ENCODE measurements around the gene CGREF1. TPM values are rescaled to one million over a fixed set of nuclear protein-coding genes. Genes with fewer than 3 reads are reported as not detected.

Gene CGREF1
- total RNA-seq, 2 experiments from 2014 or later: 3.7 to 4.3 TPM

DNA sequence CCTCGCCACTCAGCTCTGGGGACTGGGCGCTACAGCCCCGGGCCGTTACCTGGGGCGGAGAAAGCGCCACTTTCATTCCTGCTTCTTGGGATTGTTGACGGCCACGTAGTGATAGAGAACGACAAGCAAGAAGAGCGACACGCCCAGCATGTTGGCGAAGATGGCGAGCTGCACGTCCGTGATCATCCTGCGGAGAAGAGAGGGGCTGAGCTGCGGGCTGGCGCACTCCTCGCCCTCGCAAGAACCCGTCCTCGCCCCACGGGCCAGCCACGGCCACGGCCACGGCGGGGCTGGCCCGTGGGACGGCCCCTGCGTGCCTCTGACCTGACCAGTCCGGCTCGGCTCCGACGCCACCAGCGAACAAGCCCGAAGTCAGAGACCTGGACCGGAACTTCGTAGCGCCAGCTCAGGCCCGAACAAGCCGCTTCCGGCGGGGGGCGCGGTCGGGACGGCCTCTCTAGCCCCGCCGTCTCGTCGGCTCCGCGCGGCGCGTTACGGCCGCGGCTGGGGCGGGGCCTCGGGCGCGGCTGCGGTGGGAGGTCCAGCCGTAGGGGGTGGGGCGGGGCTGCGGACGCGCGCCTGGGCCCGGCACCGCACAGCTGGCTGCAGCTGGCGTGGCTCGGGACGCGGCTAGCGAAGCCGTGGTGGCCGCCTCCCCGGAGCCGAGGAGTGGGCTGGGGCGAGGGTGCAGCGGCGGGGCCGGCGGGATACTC lies 47.5 kb downstream of the CGREF1 start, which contains the start of gene OST4:
TSS of gene OST4 (minus strand) at position 378 of the 713 bp plus-strand sequence.
- H3K27ac Mint-ChIP-seq: peak within 1 kb of the TSS; percentile 95
- no peaks in the 10 kb centered on the region for H3K27me3 Mint-ChIP-seq
- no peaks in the 10 kb centered on the region for H3K9me3 Mint-ChIP-seq
- CTCF ChIA-PET: interaction anchor here (1.0 to 4.9 kb wide), 7 partner anchors 10 to 225 kb away, joined by 3 to 32 read pairs (median 5); partner anchors contain the start of gene AGBL5
- intact Hi-C loops (cut with micrococcal nuclease): no loop called here
- POLR2A ChIA-PET: interaction anchor here (0.6 to 5.3 kb wide), 11 partner anchors 10 to 216 kb away, joined by 3 to 40 read pairs (median 3); partner anchors contain the start of genes ATRAID, KHK and SLC5A6
- TF ChIP-seq, protein P1, sequence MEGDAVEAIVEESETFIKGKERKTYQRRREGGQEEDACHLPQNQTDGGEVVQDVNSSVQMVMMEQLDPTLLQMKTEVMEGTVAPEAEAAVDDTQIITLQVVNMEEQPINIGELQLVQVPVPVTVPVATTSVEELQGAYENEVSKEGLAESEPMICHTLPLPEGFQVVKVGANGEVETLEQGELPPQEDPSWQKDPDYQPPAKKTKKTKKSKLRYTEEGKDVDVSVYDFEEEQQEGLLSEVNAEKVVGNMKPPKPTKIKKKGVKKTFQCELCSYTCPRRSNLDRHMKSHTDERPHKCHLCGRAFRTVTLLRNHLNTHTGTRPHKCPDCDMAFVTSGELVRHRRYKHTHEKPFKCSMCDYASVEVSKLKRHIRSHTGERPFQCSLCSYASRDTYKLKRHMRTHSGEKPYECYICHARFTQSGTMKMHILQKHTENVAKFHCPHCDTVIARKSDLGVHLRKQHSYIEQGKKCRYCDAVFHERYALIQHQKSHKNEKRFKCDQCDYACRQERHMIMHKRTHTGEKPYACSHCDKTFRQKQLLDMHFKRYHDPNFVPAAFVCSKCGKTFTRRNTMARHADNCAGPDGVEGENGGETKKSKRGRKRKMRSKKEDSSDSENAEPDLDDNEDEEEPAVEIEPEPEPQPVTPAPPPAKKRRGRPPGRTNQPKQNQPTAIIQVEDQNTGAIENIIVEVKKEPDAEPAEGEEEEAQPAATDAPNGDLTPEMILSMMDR (IDR thresholded peaks at IDR 0.05): no peak
- H3K4me3 Mint-ChIP-seq: peak within 1 kb of the TSS; percentile 98
- peaks cover 25% of the 10 kb centered on the region for H3K36me3 Mint-ChIP-seq (ENCODE audit: low read depth)
- ATAC-seq (peak; percentile 92), DNase-seq (peak; percentile 91)
- peaks cover 68% of the 10 kb centered on the region for H3K4me1 Mint-ChIP-seq (ENCODE audit: low read depth)

GRCh38 chr2:27070653-27071276 lies 48.2 kb downstream of the CGREF1 start:
- H3K27me3 Mint-ChIP-seq: no peaks in the 10 kb centered on the region
- intact Hi-C loops (cut with micrococcal nuclease): no loop called here
- H3K4me3 Mint-ChIP-seq: peak overlapping the region; percentile 98
- H3K27ac Mint-ChIP-seq: peak overlapping the region; percentile 95
- ChIA-PET CTCF (interaction anchor here (1.0 to 4.9 kb wide), 7 partner anchors 11 to 225 kb away, joined by 3 to 32 read pairs (median 5); partner anchors contain the start of gene AGBL5), POLR2A (interaction anchor here (0.7 to 5.3 kb wide), 9 partner anchors 10 to 108 kb away, joined by 3 to 40 read pairs (median 4); partner anchors contain the start of gene KHK)
- ATAC-seq (no peak), DNase-seq (no peak)
- H3K4me1 Mint-ChIP-seq (ENCODE audit: low read depth): peaks cover 66% of the 10 kb centered on the region
- H3K9me3 Mint-ChIP-seq: no peaks in the 10 kb centered on the region
- peaks cover 29% of the 10 kb centered on the region for H3K36me3 Mint-ChIP-seq (ENCODE audit: low read depth)
- TF ChIP-seq, protein P1 (IDR thresholded peaks at IDR 0.05): no peak

DNA sequence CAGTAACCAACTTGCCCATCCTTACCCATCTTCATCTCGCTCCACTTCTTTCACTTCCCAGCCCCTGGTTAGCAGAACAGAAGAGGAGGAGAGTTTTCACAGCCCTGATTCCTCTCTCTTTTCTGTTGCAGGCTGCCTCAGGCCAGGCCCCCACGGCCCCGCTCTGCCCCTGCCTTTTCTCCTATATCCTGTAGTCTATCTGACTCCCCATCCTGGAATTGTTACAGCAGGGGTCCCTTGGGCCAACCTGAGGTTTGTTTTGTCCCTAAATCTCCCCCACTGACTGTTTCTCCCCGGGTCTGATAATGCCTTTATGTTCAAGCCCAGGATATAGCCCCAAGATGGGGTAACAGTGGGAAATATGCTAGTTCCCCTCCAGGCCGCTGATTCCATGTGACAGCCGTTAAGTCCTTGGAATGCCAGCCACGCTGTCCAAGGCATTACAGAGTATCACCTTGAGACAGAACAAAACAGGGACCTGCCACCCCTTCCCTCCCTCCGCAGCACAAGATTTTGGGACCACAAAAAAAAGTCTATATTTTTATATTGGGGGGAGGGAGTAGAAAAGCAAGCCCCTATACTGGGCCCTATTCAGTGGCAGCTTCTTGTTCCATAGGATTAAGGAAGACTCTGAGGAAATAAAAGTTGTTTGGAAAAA lies 48.8 kb downstream of the CGREF1 start:
- ATAC-seq: no peak
- DNase-seq: no peak
- Mint-ChIP-seq H3K27me3 (no peaks in the 10 kb centered on the region), H3K4me3 (peak overlapping the region; percentile 98), H3K27ac (peak overlapping the region; percentile 95), H3K9me3 (no peaks in the 10 kb centered on the region), H3K36me3 (ENCODE audit: low read depth) (peaks cover 31% of the 10 kb centered on the region), H3K4me1 (ENCODE audit: low read depth) (peaks cover 64% of the 10 kb centered on the region)
- ChIA-PET POLR2A (interaction anchor here (1.2 to 3.1 kb wide), 3 partner anchors 15 to 27 kb away, joined by 3 to 8 read pairs (median 8); no protein-coding TSS in a partner anchor), CTCF (interaction anchor here (4.9 kb wide), 1 partner anchor 19 kb away, joined by 32 read pairs; the partner anchor contains the start of gene AGBL5)
- intact Hi-C loops (cut with micrococcal nuclease): no loop called here
- TF ChIP-seq, protein P1 (IDR thresholded peaks at IDR 0.05): no peak

DNA sequence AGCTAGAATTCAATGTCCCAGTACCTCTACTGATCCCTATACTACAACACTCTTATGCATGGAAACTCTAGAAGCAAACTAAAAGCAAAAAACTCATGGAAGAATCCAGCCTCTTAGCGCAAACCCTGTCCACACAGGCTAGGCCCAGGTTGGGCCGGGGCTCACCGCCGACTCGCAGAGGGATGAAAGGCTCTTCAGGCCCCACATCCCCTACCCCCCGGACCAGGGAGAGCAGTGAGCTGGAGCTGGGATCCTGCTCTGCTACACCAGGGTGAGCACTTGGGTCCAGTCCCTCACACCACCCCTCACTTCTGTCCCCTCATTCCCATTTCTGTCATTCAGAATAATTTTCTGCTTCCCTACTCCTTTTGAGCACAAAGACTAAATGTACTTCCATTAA lies 49.5 kb downstream of the CGREF1 start:
- intact Hi-C loops (cut with micrococcal nuclease): no loop called here
- Mint-ChIP-seq H3K4me3 (peak overlapping the region; percentile 98), H3K27me3 (no peaks in the 10 kb centered on the region), H3K9me3 (no peaks in the 10 kb centered on the region), H3K27ac (peak overlapping the region; percentile 81), H3K4me1 (ENCODE audit: low read depth) (peaks cover 57% of the 10 kb centered on the region), H3K36me3 (ENCODE audit: low read depth) (peaks cover 35% of the 10 kb centered on the region)
- ChIA-PET POLR2A (interaction anchor here (1.4 to 3.1 kb wide), 5 partner anchors 11 to 16 kb away, joined by 4 to 12 read pairs (median 8); no protein-coding TSS in a partner anchor), CTCF (interaction anchor here (1.2 to 4.9 kb wide), 2 partner anchors 15 to 18 kb away, joined by 3 to 32 read pairs; partner anchors contain the start of gene AGBL5)
- TF ChIP-seq, protein P1 (IDR thresholded peaks at IDR 0.05): no peak
- no peak for ATAC-seq
- no peak for DNase-seq

Measured in activated CD8-positive, alpha-beta T cell treated with anti-CD3 and anti-CD28 coated beads for 36 hours (primary cell).